GM10266 (cell line): ENCODE data around the gene MECR.

Experiments
- DNase-seq: peaks from one replicate; pipeline ENCODE4 v3.0.0; 2012; ENCODE audit errors: extremely low spot score
- CTCF ChIP-seq: IDR thresholded peaks from 2 replicates; pipeline ENCODE4 v1.5.1; 2012; ENCODE audit warnings: mild to moderate bottlenecking, low read depth; ENCODE audit not compliant: control insufficient read depth, insufficient read depth; ENCODE audit errors: missing control alignments

MECR gene

GRCh38 chr1:29201595-29202051 lies 29.1 kb downstream of the MECR start:
- DNase-seq: no peak
- TF ChIP-seq CTCF: no peak

GRCh38 chr1:29200906-29201594 lies 29.7 kb downstream of the MECR start:
- TF ChIP-seq CTCF: no peak
- no peak for DNase-seq

GRCh38 chr1:29197993-29198392 lies 32.7 kb downstream of the MECR start:
- no peak for TF ChIP-seq CTCF
- no peak for DNase-seq

- DNase-seq: no peak
Observed at GRCh38 chr1:29197590-29197924, 33.2 kb downstream of the MECR start.

GRCh38 chr1:29196863-29197589 lies 33.7 kb downstream of the MECR start:
- no peak for DNase-seq
- TF ChIP-seq CTCF: no peak

More at GRCh38 chr1:29197590-29197924, 33.2 kb downstream of the MECR start:
- TF ChIP-seq CTCF: peak; percentile 39

- TF ChIP-seq CTCF: no peak
Observed at GRCh38 chr1:29195881-29196291, 34.8 kb downstream of the MECR start.

GRCh38 chr1:29193879-29194455 lies 36.8 kb downstream of the MECR start:
- TF ChIP-seq CTCF: no peak
- no peak for DNase-seq

More at GRCh38 chr1:29195881-29196291, 34.8 kb downstream of the MECR start:
- DNase-seq: no peak
